SK-N-SH (cell line): ENCODE data around the gene NOA1. TPM values are rescaled to one million over a fixed set of nuclear protein-coding genes. Genes with fewer than 3 reads are reported as not detected.

ENCODE experiments used
- CTCF ChIA-PET: fragments of 300-600, 350-600 bp; formaldehyde crosslinking; extraction: SDS; loops from one replicate; lab custom pipeline; 2021; lab: Yijun Ruan, JAX
- POLR2A ChIA-PET: fragments of 350-600 bp; sonication (Branson Sonifier 250); formaldehyde crosslinking; extraction: SDS; loops from one replicate; lab custom pipeline; 2020; ENCODE audit warnings: antibody characterized with exemption, inconsistent platforms; lab: Yijun Ruan, JAX
- DNase-seq: peaks from one replicate; pipeline ENCODE4 v3.0.0; 2012
- H2AFZ ChIP-seq: fragments of 200-600 bp; sonication (generic); 2 replicates; pipeline ENCODE4 v1.8.1; 2016; ENCODE audit warnings: antibody characterized with exemption, mild to moderate bottlenecking, low read depth
- H3F3A ChIP-seq: fragments of 200-600 bp; sonication (generic); replicated peaks from 2 replicates; pipeline ENCODE3; 2016; ENCODE audit warnings: antibody characterized with exemption, mild to moderate bottlenecking; ENCODE audit not compliant: insufficient read depth
- H3K27ac ChIP-seq, 2 experiments: fragments of 200-500 bp in 1 of 2; fragments of 200-600 bp in 1 of 2; sonication (Bioruptor generic) in 1 of 2; sonication (generic), shearing (Covaris generic) in 1 of 2; 2 replicates each; pipeline versions ENCODE4 v1.5.1 to v1.6.1; 2014 to 2016; ENCODE audit warnings: low read depth in 2 of 2, inconsistent platforms in 1 of 2, low read length in 1 of 2, mild to moderate bottlenecking in 1 of 2, mixed read lengths in 1 of 2
- H3K27me3 ChIP-seq: fragments of 200-600 bp; sonication (generic), shearing (Covaris generic); 2 replicates; pipeline ENCODE4 v1.6.1; 2016; ENCODE audit warnings: mixed run types; ENCODE audit not compliant: insufficient read depth
- H3K36me3 ChIP-seq, 2 experiments: fragments of 200-500 bp in 1 of 2; fragments of 200-600 bp in 1 of 2; sonication (Bioruptor generic) in 1 of 2; sonication (generic) in 1 of 2; replicated peaks in 1 of 2; 2 replicates each; pipeline versions ENCODE3 to v1.5.1; 2014 to 2016; ENCODE audit warnings: low read length in 1 of 2, mild to moderate bottlenecking in 1 of 2; ENCODE audit not compliant: insufficient read depth in 2 of 2, control insufficient read depth in 1 of 2
- H3K4me1 ChIP-seq, 2 experiments: fragments of 200-500 bp in 1 of 2; fragments of 200-600 bp in 1 of 2; sonication (Bioruptor generic) in 1 of 2; sonication (generic), shearing (Covaris generic) in 1 of 2; 2 replicates each; pipeline versions ENCODE4 v1.5.1 to v1.6.1; 2014 to 2016; ENCODE audit warnings: low read depth in 1 of 2, low read length in 1 of 2, mixed run types in 1 of 2; ENCODE audit not compliant: insufficient read depth in 2 of 2, control insufficient read depth in 1 of 2
- H3K4me2 ChIP-seq: fragments of 200-600 bp; sonication (generic), shearing (Covaris generic); 2 replicates; pipeline ENCODE4 v1.6.1; 2017; ENCODE audit warnings: mixed run types
- H3K4me3 ChIP-seq, 2 experiments: fragments of 200-500 bp in 1 of 2; fragments of 200-600 bp in 1 of 2; sonication (Bioruptor generic) in 1 of 2; sonication (generic), shearing (Covaris generic) in 1 of 2; 2 replicates each; pipeline versions ENCODE4 v1.5.1 to v1.8.1; 2014 to 2016; ENCODE audit warnings: low read depth in 2 of 2, inconsistent platforms in 1 of 2, low read length in 1 of 2, mild to moderate bottlenecking in 1 of 2, mixed read lengths in 1 of 2, moderate library complexity in 1 of 2
- H3K79me2 ChIP-seq: fragments of 200-600 bp; sonication (generic); 2 replicates; pipeline ENCODE4 v1.8.1; 2017; ENCODE audit warnings: mild to moderate bottlenecking; ENCODE audit not compliant: insufficient read depth
- H3K9ac ChIP-seq: fragments of 200-600 bp; sonication (generic); 2 replicates; pipeline ENCODE4 v1.6.1; 2017; ENCODE audit warnings: mixed run types
- H3K9me2 ChIP-seq: fragments of 200-600 bp; sonication (generic); 2 replicates; pipeline ENCODE4 v1.6.1; 2017; ENCODE audit warnings: mixed run types
- H3K9me3 ChIP-seq: fragments of 200-600 bp; sonication (generic); 2 replicates; pipeline ENCODE4 v1.6.1; 2017; ENCODE audit warnings: mixed run types, mild to moderate bottlenecking, moderate library complexity
- H4K20me1 ChIP-seq: fragments of 200-600 bp; sonication (generic); 2 replicates; pipeline ENCODE4 v1.6.1; 2017; ENCODE audit warnings: mild to moderate bottlenecking, mixed run types; ENCODE audit not compliant: insufficient read depth
- CHD2 ChIP-seq: fragments of 150-350 bp; IDR thresholded peaks from 2 replicates; pipeline ENCODE4 v1.6.1; 2018; ENCODE audit warnings: low read length; ENCODE audit not compliant: partially characterized antibody
- EZH2phosphoT487 ChIP-seq: fragments of 200-600 bp; sonication (generic); IDR thresholded peaks from 2 replicates; pipeline ENCODE4 v1.6.1; 2017; ENCODE audit warnings: low read depth, mixed run types, mild to moderate bottlenecking, antibody characterized with exemption, moderate library complexity, borderline replicate concordance
- FOSL2 ChIP-seq: IDR thresholded peaks from 2 replicates; pipeline ENCODE4 v1.4.0; 2012; ENCODE audit warnings: low read depth, mild to moderate bottlenecking, moderate library complexity, borderline replicate concordance
- FOXJ3 ChIP-seq: sonication (generic); formaldehyde crosslinking; IDR thresholded peaks from 2 replicates; pipeline ENCODE4 v1.5.1; 2020; ENCODE audit warnings: mild to moderate bottlenecking, missing genetic modification reagents
- GABPA ChIP-seq: IDR thresholded peaks from 2 replicates; pipeline ENCODE4 v1.4.0; 2012; ENCODE audit warnings: low read depth, mild to moderate bottlenecking
- MEF2A ChIP-seq: IDR thresholded peaks from 2 replicates; pipeline ENCODE4 v1.4.0; 2012; ENCODE audit warnings: low read depth, borderline replicate concordance
- MXI1 ChIP-seq: IDR thresholded peaks from 2 replicates; pipeline ENCODE4 v1.6.1; 2012; ENCODE audit warnings: mild to moderate bottlenecking, low read depth, low read length, improper control_type of control experiment
- NFIC ChIP-seq: IDR thresholded peaks from 2 replicates; pipeline ENCODE4 v1.4.0; 2012; ENCODE audit warnings: borderline replicate concordance
- NRF1 ChIP-seq: IDR thresholded peaks from 2 replicates; pipeline ENCODE4 v1.6.1; 2012; ENCODE audit warnings: low read depth, mild to moderate bottlenecking, low read length
- POLR2AphosphoS5 ChIP-seq: IDR thresholded peaks from 2 replicates; pipeline ENCODE4 v1.6.1; 2012; ENCODE audit warnings: low read depth, low read length
- RAD21 ChIP-seq: IDR thresholded peaks from 2 replicates; pipeline ENCODE4 v1.6.1; 2012; ENCODE audit warnings: mild to moderate bottlenecking, low read length
- RFX5 ChIP-seq: IDR thresholded peaks from 2 replicates; pipeline ENCODE4 v1.6.1; 2012; ENCODE audit warnings: mild to moderate bottlenecking, improper control_type of control experiment, low read length
- RXRA ChIP-seq: IDR thresholded peaks from 2 replicates; pipeline ENCODE4 v1.4.0; 2012; ENCODE audit warnings: low read depth, mild to moderate bottlenecking, borderline replicate concordance
- SMC3 ChIP-seq: IDR thresholded peaks from 2 replicates; pipeline ENCODE4 v1.6.1; 2012; ENCODE audit warnings: low read depth, low read length, improper control_type of control experiment
- TAF1 ChIP-seq: IDR thresholded peaks from 2 replicates; pipeline ENCODE4 v1.6.1; 2012; ENCODE audit warnings: low read depth, mild to moderate bottlenecking, low read length, moderate library complexity, borderline replicate concordance
- TEAD4 ChIP-seq: IDR thresholded peaks from 2 replicates; pipeline ENCODE4 v1.4.0; 2012; ENCODE audit warnings: mild to moderate bottlenecking, borderline replicate concordance; ENCODE audit not compliant: insufficient read depth
- WGBS: methylation state at CpG from one replicate; pipeline ENCODE4 v1.1.6; 2017; ENCODE audit warnings: low lambda C conversion rate; 5-methylcytosine and 5-hydroxymethylcytosine counted together
- polyA plus RNA-seq, 3 experiments: library from polyadenylated mRNA; depleted of rRNA; stranded (reverse); fragments of >200 nt; gene quantifications; 2 replicates each; pipeline ENCODE4 v1.2.3, GENCODE V29; 2012
- TF ChIP-seq, protein P1 (sequence below): IDR thresholded peaks from 2 replicates; pipeline ENCODE4 v1.6.1; 2012; ENCODE audit warnings: mild to moderate bottlenecking, low read depth, low read length, moderate library complexity
- TF ChIP-seq, protein P2 (sequence below): IDR thresholded peaks from 2 replicates; pipeline ENCODE4 v1.4.0; 2012; ENCODE audit warnings: low read depth, borderline replicate concordance
- TF ChIP-seq, protein P3 (sequence below): fragments of 200-600 bp; sonication (generic); IDR thresholded peaks from 2 replicates; pipeline ENCODE4 v1.6.1; 2017; ENCODE audit warnings: antibody characterized with exemption, mild to moderate bottlenecking, moderate library complexity
- TF ChIP-seq, protein P4 (sequence below): fragments of 150-350 bp; IDR thresholded peaks from 2 replicates; pipeline ENCODE4 v1.6.1; 2016; ENCODE audit warnings: mild to moderate bottlenecking, low read depth, low read length

Gene NOA1
- polyA plus RNA-seq, 1 of the 3 experiments (the other 2 are of a cell fraction) = 11.8 TPM

DNA sequence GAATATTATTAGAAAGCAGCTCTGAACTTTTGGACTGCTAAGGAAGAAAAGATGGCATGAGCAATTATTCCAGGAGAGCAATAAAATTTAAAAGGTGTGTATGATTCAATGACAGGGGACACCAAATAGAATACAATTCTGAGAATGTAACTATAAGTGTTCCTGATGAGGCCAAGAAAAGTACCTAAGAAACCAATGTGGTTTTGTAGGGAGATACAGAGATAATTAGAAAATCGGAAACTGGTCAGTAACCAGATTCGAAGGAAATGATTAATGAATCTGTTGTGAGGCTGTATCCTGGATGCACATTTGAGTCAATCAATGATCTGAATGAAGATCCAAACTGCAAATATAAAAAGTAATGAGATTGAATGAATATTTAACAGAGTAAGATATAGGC lies 6.0 kb downstream of the NOA1 start:
- Histone ChIP-seq H3K79me2 (peaks cover 46% of the 10 kb centered on the region), H2AFZ (no peak overlapping the region), H3F3A (peaks cover 7% of the 10 kb centered on the region), H3K9me3 (0 out of 2 replicates have a peak, but pooled peaks cover 6% of the 10 kb centered on the region), H3K27me3 (no peaks in the 10 kb centered on the region), H3K4me2 (no peak overlapping the region), H3K27ac (no peak overlapping the region), H3K9ac (no peak overlapping the region), H4K20me1 (peaks cover 9% of the 10 kb centered on the region), H3K4me1 (peaks cover 0 to 7% of the 10 kb centered on the region in 2 experiments; a peak in 1 of 4 replicates), H3K4me3 (no peak overlapping the region), H3K36me3 (peaks cover 37 to 62% of the 10 kb centered on the region in 2 experiments), H3K9me2 (no peaks in the 10 kb centered on the region)
- CTCF ChIA-PET = no interaction called here
- POLR2A ChIA-PET = no interaction called here
- TF ChIP-seq TAF1 = no peak
- TF ChIP-seq SMC3 = no peak
- no peak for TF ChIP-seq RXRA
- TF ChIP-seq, protein P1, sequence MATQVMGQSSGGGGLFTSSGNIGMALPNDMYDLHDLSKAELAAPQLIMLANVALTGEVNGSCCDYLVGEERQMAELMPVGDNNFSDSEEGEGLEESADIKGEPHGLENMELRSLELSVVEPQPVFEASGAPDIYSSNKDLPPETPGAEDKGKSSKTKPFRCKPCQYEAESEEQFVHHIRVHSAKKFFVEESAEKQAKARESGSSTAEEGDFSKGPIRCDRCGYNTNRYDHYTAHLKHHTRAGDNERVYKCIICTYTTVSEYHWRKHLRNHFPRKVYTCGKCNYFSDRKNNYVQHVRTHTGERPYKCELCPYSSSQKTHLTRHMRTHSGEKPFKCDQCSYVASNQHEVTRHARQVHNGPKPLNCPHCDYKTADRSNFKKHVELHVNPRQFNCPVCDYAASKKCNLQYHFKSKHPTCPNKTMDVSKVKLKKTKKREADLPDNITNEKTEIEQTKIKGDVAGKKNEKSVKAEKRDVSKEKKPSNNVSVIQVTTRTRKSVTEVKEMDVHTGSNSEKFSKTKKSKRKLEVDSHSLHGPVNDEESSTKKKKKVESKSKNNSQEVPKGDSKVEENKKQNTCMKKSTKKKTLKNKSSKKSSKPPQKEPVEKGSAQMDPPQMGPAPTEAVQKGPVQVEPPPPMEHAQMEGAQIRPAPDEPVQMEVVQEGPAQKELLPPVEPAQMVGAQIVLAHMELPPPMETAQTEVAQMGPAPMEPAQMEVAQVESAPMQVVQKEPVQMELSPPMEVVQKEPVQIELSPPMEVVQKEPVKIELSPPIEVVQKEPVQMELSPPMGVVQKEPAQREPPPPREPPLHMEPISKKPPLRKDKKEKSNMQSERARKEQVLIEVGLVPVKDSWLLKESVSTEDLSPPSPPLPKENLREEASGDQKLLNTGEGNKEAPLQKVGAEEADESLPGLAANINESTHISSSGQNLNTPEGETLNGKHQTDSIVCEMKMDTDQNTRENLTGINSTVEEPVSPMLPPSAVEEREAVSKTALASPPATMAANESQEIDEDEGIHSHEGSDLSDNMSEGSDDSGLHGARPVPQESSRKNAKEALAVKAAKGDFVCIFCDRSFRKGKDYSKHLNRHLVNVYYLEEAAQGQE = no peak
- no peak for TF ChIP-seq NRF1
- TF ChIP-seq MEF2A = no peak
- TF ChIP-seq, protein P2, sequence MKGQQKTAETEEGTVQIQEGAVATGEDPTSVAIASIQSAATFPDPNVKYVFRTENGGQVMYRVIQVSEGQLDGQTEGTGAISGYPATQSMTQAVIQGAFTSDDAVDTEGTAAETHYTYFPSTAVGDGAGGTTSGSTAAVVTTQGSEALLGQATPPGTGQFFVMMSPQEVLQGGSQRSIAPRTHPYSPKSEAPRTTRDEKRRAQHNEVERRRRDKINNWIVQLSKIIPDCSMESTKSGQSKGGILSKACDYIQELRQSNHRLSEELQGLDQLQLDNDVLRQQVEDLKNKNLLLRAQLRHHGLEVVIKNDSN = no peak
- TF ChIP-seq NFIC = no peak
- TF ChIP-seq MXI1 = no peak
- TF ChIP-seq RAD21 = no peak
- no peak for TF ChIP-seq GABPA
- no peak for TF ChIP-seq EZH2phosphoT487
- TF ChIP-seq, protein P3, sequence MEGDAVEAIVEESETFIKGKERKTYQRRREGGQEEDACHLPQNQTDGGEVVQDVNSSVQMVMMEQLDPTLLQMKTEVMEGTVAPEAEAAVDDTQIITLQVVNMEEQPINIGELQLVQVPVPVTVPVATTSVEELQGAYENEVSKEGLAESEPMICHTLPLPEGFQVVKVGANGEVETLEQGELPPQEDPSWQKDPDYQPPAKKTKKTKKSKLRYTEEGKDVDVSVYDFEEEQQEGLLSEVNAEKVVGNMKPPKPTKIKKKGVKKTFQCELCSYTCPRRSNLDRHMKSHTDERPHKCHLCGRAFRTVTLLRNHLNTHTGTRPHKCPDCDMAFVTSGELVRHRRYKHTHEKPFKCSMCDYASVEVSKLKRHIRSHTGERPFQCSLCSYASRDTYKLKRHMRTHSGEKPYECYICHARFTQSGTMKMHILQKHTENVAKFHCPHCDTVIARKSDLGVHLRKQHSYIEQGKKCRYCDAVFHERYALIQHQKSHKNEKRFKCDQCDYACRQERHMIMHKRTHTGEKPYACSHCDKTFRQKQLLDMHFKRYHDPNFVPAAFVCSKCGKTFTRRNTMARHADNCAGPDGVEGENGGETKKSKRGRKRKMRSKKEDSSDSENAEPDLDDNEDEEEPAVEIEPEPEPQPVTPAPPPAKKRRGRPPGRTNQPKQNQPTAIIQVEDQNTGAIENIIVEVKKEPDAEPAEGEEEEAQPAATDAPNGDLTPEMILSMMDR = no peak
- no peak for TF ChIP-seq POLR2AphosphoS5
- TF ChIP-seq TEAD4 = no peak
- TF ChIP-seq FOXJ3 (CRISPR knock-in tag) = no peak
- no peak for TF ChIP-seq CHD2
- TF ChIP-seq RFX5 = no peak
- TF ChIP-seq FOSL2 = no peak
- TF ChIP-seq, protein P4, sequence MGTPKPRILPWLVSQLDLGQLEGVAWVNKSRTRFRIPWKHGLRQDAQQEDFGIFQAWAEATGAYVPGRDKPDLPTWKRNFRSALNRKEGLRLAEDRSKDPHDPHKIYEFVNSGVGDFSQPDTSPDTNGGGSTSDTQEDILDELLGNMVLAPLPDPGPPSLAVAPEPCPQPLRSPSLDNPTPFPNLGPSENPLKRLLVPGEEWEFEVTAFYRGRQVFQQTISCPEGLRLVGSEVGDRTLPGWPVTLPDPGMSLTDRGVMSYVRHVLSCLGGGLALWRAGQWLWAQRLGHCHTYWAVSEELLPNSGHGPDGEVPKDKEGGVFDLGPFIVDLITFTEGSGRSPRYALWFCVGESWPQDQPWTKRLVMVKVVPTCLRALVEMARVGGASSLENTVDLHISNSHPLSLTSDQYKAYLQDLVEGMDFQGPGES = no peak
- DNase-seq = no peak
- 90% methylated on average over 2 of the region's 2 CpGs for WGBS
